ENCODE data around the gene CDK6.

GRCh38 chr7:92584953-92585352, 251.4 kb downstream of the CDK6 start:
- TF ChIP-seq POLR2A (IDR thresholded peaks at IDR 0.05), result no peak
- TF ChIP-seq, protein P1, sequence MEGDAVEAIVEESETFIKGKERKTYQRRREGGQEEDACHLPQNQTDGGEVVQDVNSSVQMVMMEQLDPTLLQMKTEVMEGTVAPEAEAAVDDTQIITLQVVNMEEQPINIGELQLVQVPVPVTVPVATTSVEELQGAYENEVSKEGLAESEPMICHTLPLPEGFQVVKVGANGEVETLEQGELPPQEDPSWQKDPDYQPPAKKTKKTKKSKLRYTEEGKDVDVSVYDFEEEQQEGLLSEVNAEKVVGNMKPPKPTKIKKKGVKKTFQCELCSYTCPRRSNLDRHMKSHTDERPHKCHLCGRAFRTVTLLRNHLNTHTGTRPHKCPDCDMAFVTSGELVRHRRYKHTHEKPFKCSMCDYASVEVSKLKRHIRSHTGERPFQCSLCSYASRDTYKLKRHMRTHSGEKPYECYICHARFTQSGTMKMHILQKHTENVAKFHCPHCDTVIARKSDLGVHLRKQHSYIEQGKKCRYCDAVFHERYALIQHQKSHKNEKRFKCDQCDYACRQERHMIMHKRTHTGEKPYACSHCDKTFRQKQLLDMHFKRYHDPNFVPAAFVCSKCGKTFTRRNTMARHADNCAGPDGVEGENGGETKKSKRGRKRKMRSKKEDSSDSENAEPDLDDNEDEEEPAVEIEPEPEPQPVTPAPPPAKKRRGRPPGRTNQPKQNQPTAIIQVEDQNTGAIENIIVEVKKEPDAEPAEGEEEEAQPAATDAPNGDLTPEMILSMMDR (IDR thresholded peaks at IDR 0.05 in 4 of 5, conservative IDR thresholded peaks at IDR 0.05 in 1 of 5), result no peak
